ENCODE data around the gene SPANXN3. TPM values are rescaled to one million over a fixed set of nuclear protein-coding genes. Genes with fewer than 3 reads are reported as not detected.
"Not testable (repeated sequence)": the region's sequence is repeated elsewhere in the genome, so short reads cannot be mapped to it uniquely, and the experiment has no call there.

Gene SPANXN3, protein sequence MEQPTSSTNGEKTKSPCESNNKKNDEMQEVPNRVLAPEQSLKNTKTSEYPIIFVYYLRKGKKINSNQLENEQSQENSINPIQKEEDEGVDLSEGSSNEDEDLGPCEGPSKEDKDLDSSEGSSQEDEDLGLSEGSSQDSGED
- not detected in 2 replicates for total RNA-seq

DNA sequence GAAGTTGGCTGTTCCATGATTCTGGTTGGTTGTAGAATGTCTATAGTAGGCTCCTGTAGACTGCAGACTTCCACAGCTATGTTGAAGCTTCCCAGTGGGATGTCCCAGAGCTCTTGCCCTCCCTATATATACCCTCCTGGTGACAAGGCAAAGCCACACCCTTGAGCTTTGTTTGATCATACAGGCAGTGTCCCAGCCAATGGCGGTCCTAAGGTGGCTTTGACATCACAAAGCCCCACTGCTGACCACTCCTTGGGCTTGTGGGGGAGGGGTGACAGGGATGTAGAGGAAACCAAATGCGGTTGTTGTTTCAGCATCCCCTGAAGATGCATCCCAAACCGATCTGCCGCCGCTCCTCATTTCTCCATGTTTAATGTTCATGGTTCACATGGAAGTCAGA lies at the start of gene SPANXN3:
SPANXN3 (minus strand) TSS at position 101 of the 400 bp plus-strand sequence; CDS start at position 17, 84 bp downstream.
- not testable (repeated sequence) for DNase-seq (ENCODE audit: low read depth); H3K4me3 ChIP-seq (ENCODE audit: low read depth, low read length)

DNA sequence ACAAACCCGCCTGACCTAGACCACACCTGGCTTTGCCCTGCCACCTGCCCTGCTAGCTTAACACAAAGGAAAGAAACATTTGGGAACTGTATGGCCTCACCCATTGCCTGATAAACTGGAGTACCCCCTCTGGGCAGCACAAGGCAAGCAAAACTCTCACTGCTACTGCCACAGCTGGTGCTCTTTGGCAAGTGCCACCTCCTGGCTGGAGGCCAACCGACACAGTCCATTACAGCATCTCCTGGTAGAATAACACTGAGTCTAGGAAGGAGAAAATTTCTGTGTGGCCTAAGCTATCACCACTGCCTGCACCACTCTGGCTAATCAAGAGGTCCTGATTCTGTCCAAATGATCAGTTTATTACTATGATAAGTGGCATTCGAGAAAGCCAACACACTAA lies 18.9 kb upstream of the SPANXN3 start:
- DNase-seq (ENCODE audit: low read depth) = no peak
- no peak for TF ChIP-seq CTCF (IDR thresholded peaks at IDR 0.05; ENCODE audit: insufficient read depth, low read depth, low read length)

DNA sequence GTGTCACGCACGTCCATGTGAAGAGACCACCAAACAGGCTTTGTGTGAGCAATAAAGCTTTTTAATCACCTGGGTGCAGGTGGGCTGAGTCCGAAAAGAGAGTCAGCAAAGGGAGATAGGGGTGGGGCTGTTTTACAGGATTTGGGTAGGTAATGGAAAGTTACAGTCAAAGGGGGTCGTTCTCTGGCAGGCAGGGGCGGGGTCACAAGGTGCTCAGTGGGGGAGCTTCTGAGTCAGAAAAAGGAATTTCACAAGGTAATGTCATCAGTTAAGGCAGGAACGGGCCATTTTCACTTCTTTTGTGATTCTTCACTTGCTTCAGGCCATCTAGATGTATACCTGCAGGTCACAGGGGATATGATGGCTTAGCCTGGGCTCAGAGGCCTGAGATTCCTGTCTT lies 15.1 kb downstream of the SPANXN3 start:
- not testable (repeated sequence) for H3K4me3 ChIP-seq (ENCODE audit: low read depth, low read length); DNase-seq (ENCODE audit: low read depth)

More for the DNA sequence above, 18.9 kb upstream of the SPANXN3 start:
- H3K4me3 ChIP-seq (ENCODE audit: low read depth, low read length) = no peak overlapping the region

DNA sequence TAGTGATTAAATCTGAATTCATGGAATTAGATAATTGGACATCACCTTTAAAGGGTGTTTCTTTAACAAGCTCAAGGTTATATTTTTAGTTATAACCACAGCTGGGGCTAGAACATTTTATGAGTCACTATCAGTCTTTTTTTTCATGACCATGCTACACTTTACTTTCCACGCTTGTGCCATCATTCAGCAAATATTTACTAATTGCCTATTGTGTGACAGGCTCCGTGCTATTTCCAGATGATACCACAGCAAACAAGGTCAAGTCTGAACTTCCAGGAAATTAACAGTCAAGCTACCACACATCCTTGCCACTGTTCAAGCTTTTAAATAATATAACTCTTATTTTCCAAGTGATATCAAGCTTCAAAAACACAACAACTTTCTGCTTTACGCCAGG lies 16.5 kb downstream of the SPANXN3 start:
- no peak overlapping the region for H3K4me3 ChIP-seq (ENCODE audit: low read depth, low read length)
- TF ChIP-seq CTCF (IDR thresholded peaks at IDR 0.05; ENCODE audit: insufficient read depth, low read depth, low read length) = no peak
- DNase-seq (ENCODE audit: low read depth) = no peak

DNA sequence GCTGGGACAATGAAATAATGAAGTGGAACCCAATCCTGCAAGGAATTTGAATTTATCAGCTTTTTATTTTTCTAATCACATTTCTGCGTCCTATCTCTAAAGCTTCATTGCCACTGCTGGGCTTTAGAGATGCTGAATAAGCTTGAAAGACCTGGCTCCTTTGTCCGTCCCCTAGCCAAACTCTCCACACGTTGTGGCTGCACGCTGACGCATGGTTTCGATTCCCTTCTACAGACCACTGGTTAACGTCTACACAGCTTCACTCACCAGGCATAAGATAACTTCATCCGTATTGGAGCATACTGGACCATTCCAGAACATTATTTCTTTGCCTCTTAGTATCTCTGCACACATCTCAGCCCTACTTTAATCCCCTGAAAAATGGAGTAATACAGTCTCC lies 31.2 kb downstream of the SPANXN3 start:
- no peak overlapping the region for H3K4me3 ChIP-seq (ENCODE audit: low read depth, low read length)
- no peak for DNase-seq (ENCODE audit: low read depth)
- TF ChIP-seq CTCF (IDR thresholded peaks at IDR 0.05; ENCODE audit: insufficient read depth, low read depth, low read length) = no peak

GRCh38 chrX:143476751-143477150 lies 40.5 kb downstream of the SPANXN3 start:
- no peak overlapping the region for H3K4me3 ChIP-seq (ENCODE audit: low read depth, low read length)
- DNase-seq (ENCODE audit: low read depth) = no peak
- TF ChIP-seq CTCF (IDR thresholded peaks at IDR 0.05; ENCODE audit: insufficient read depth, low read depth, low read length) = no peak

DNA sequence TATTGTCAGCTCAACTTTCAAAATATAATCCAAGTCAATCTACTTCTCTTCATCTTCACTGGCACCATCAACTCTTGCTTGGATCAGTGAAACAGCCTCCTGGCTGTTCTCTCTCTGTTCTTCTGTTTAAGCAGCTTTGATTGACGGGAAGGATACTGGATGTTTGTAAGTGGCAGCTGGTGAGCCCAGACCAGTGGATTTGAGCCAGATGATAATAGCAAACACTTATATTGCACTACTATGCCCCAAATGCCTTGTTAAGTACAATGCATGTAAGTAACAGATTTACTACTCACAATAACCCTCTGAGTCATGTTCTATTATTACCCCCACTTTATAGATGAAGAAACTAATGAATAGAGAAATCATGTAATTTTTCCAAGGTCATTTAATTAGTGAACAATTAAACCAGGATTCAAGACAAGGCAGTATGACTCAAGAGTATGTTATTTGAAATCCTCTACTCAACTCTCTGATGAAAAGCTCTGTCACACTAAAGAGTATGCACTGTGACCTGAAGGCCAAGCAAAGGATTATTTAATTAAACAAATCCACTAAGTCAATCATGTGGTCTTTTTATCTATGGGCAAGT lies 44.8 kb downstream of the SPANXN3 start:
- no peak overlapping the region for H3K4me3 ChIP-seq (ENCODE audit: low read depth, low read length)
- TF ChIP-seq CTCF (IDR thresholded peaks at IDR 0.05; ENCODE audit: insufficient read depth, low read depth, low read length) = no peak
- no peak for DNase-seq (ENCODE audit: low read depth)

DNA sequence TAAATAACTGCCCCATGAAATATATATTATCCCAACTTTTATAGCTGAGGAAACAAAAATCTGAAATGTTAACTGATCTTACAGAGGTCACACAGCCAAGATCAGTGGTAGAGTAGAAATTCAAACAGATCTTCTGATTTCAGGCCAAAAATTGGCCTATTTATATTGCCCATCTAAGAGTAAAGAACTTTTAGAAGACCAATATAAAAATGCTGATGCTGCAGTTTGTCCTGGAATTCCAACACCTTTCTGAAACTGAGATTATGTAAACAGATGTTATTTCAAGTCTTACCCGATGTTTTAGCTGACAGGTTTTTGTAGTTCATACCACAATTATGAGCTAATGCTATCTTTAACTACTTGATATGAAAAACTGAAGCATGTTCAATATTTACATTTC lies 51.1 kb downstream of the SPANXN3 start:
- H3K4me3 ChIP-seq (ENCODE audit: low read depth, low read length) = no peak overlapping the region
- no peak for DNase-seq (ENCODE audit: low read depth)
- TF ChIP-seq CTCF (IDR thresholded peaks at IDR 0.05; ENCODE audit: insufficient read depth, low read depth, low read length) = no peak
